Lower leg skin (tissue), 4 donors: ENCODE results near the gene GPC6. TPM values are rescaled to one million over a fixed set of nuclear protein-coding genes. Genes with fewer than 3 reads are reported as not detected.

Source experiments
- DNase-seq, 2 donors: peaks; one replicate each; pipeline ENCODE4 v3.0.0-alpha.2; 2019; ENCODE audit warnings: low spot score in 2 of 2
- H3K4me3 ChIP-seq: fragments of 200-600 bp; sonication (generic); 2 replicates; pipeline ENCODE4 v1.5.1; 2017; ENCODE audit warnings: mild to moderate bottlenecking, low read depth; ENCODE audit not compliant: poor library complexity, severe bottlenecking
- CTCF ChIP-seq, 3 donors: fragments of 450-650 bp; IDR thresholded peaks; one replicate each; pipeline ENCODE4 v1.5.1; 2016; ENCODE audit warnings: antibody characterized with exemption in 3 of 3, mild to moderate bottlenecking in 3 of 3, moderate library complexity in 2 of 3
- POLR2A ChIP-seq, 2 donors: fragments of 450-650 bp; IDR thresholded peaks; one replicate each; pipeline ENCODE4 v1.6.1; 2016 to 2017; ENCODE audit warnings: antibody characterized with exemption in 2 of 2, mild to moderate bottlenecking in 1 of 2, moderate library complexity in 1 of 2
- WGBS, 2 donors: methylation state at CpG; one replicate each; pipeline ENCODE4 v1.1.5; 2018; 5-methylcytosine and 5-hydroxymethylcytosine counted together
- intact Hi-C: fragments of 100-400 bp; cut with DNase I; formaldehyde crosslinking; loops from one replicate; pipeline ENCODE4 v1.15.0; 2023; ENCODE audit warnings: low total_unique reads
- total RNA-seq, 4 donors: library from RNA; depleted of rRNA; stranded (reverse); fragments of >200 nt; gene quantifications; one replicate each; pipeline ENCODE4 v1.1.0, GENCODE V29; 2016

Gene GPC6
- total RNA-seq, 4 donors from 2014 or later, result 1.4 to 5.2 (median 2.5) TPM

- intact Hi-C loops, result no loop called here
- TF ChIP-seq POLR2A (IDR thresholded peaks at IDR 0.05) (no peak), CTCF (IDR thresholded peaks at IDR 0.05) (no peak)
These were observed 645.8 kb downstream of the GPC6 start for GRCh38 chr13:93872376-93872775.

GRCh38 chr13:93872786-93873347 is 646.3 kb downstream of the GPC6 start:
- no peak for DNase-seq
- intact Hi-C loops, result no loop called here
- TF ChIP-seq CTCF (IDR thresholded peaks at IDR 0.05) (no peak), POLR2A (IDR thresholded peaks at IDR 0.05) (no peak)
- WGBS, 2 donors, result 71 to 79% methylated on average over 2 of the region's 2 CpGs
- no peak overlapping the region for H3K4me3 ChIP-seq

More at GRCh38 chr13:93872376-93872775, 645.8 kb downstream of the GPC6 start:
- H3K4me3 ChIP-seq, result no peak overlapping the region
- DNase-seq, result no peak
- WGBS, 2 donors, result 58 to 65% methylated on average over 2 of the region's 2 CpGs

GRCh38 chr13:93875547-93875946 is 648.9 kb downstream of the GPC6 start:
- H3K4me3 ChIP-seq, result no peak overlapping the region
- intact Hi-C loops, result no loop called here
- TF ChIP-seq CTCF (IDR thresholded peaks at IDR 0.05) (no peak), POLR2A (IDR thresholded peaks at IDR 0.05) (no peak)
- 85 to 94% methylated on average over 1 of the region's 1 CpG for WGBS, 2 donors
- no peak for DNase-seq

- TF ChIP-seq CTCF (IDR thresholded peaks at IDR 0.05), result no peak
- TF ChIP-seq POLR2A (IDR thresholded peaks at IDR 0.05), result no peak
- 88 to 90% methylated on average over 3 of the region's 3 CpGs for WGBS, 2 donors
- no peak overlapping the region for H3K4me3 ChIP-seq
- intact Hi-C loops, result no loop called here
- DNase-seq, result no peak
These were observed 649.6 kb downstream of the GPC6 start for GRCh38 chr13:93876236-93876635.

GRCh38 chr13:93878675-93879074 is 652.1 kb downstream of the GPC6 start:
- TF ChIP-seq POLR2A (IDR thresholded peaks at IDR 0.05), result no peak
- TF ChIP-seq CTCF (IDR thresholded peaks at IDR 0.05), result no peak
- 64 to 67% methylated on average over 2 of the region's 2 CpGs for WGBS, 2 donors
- no peak overlapping the region for H3K4me3 ChIP-seq
- no peak for DNase-seq
- intact Hi-C loops, result no loop called here

GRCh38 chr13:93881411-93881810 is 654.8 kb downstream of the GPC6 start:
- WGBS, 2 donors, result 59 to 61% methylated on average over 2 of the region's 2 CpGs
- intact Hi-C loops, result no loop called here
- TF ChIP-seq CTCF (IDR thresholded peaks at IDR 0.05) (no peak), POLR2A (IDR thresholded peaks at IDR 0.05) (no peak)
- DNase-seq, result no peak
- H3K4me3 ChIP-seq, result no peak overlapping the region
